ENCODE measurements around the gene RHBDF2. TPM values are rescaled to one million over a fixed set of nuclear protein-coding genes. Genes with fewer than 3 reads are reported as not detected.

RHBDF2 gene
- total and polyA plus RNA-seq, 4 donors, result 20.1 to 116 (median 39.6) TPM

- WGBS, 2 donors, result 87 to 89% methylated on average over 9 of the region's 9 CpGs
- no peaks in the 10 kb centered on the region for H3K36me3 ChIP-seq (ENCODE audit: control insufficient read depth in 4 of 4, insufficient read depth in 4 of 4, low read length in 4 of 4)
- H3K9ac ChIP-seq (ENCODE audit: insufficient read depth in 1 of 2, low read length in 2 of 2), result no peak overlapping the region
- H3K9me3 ChIP-seq (ENCODE audit: control insufficient read depth in 4 of 4, insufficient read depth in 3 of 4, low read length in 3 of 4), result no peaks in the 10 kb centered on the region
- TF ChIP-seq, protein P1, sequence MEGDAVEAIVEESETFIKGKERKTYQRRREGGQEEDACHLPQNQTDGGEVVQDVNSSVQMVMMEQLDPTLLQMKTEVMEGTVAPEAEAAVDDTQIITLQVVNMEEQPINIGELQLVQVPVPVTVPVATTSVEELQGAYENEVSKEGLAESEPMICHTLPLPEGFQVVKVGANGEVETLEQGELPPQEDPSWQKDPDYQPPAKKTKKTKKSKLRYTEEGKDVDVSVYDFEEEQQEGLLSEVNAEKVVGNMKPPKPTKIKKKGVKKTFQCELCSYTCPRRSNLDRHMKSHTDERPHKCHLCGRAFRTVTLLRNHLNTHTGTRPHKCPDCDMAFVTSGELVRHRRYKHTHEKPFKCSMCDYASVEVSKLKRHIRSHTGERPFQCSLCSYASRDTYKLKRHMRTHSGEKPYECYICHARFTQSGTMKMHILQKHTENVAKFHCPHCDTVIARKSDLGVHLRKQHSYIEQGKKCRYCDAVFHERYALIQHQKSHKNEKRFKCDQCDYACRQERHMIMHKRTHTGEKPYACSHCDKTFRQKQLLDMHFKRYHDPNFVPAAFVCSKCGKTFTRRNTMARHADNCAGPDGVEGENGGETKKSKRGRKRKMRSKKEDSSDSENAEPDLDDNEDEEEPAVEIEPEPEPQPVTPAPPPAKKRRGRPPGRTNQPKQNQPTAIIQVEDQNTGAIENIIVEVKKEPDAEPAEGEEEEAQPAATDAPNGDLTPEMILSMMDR (IDR thresholded peaks at IDR 0.05; ENCODE audit: control extremely low read depth, extremely low read depth), result no peak
- no peak for DNase-seq
- H3K4me1 ChIP-seq (ENCODE audit: control insufficient read depth in 5 of 5, insufficient read depth in 5 of 5, low read length in 5 of 5), result peaks cover 0 to 14% (median 7%) of the 10 kb centered on the region in 5 donors
- no peak for ATAC-seq (ENCODE audit: insufficient read depth, low FRiP score)
- no peaks in the 10 kb centered on the region for H3K27me3 ChIP-seq (ENCODE audit: control insufficient read depth in 3 of 3, insufficient read depth in 3 of 3, low read length in 2 of 3)
- no peak overlapping the region for H3K27ac ChIP-seq (ENCODE audit: low read depth in 1 of 2, low read length in 1 of 2)
- H3K4me3 ChIP-seq, result no peak overlapping the region
Observed at GRCh38 chr17:76438906-76439305, 62.3 kb downstream of the RHBDF2 start.

- H3K4me3 ChIP-seq, result no peak overlapping the region
- H3K4me1 ChIP-seq (ENCODE audit: control insufficient read depth in 5 of 5, insufficient read depth in 5 of 5, low read length in 5 of 5), result peaks cover 0 to 15% (median 7%) of the 10 kb centered on the region in 5 donors
- H3K9ac ChIP-seq (ENCODE audit: insufficient read depth in 1 of 2, low read length in 2 of 2), result no peak overlapping the region
- 81 to 84% methylated on average over 13 of the region's 13 CpGs for WGBS, 2 donors
- no peak overlapping the region for H3K27ac ChIP-seq (ENCODE audit: low read depth in 1 of 2, low read length in 1 of 2)
- no peaks in the 10 kb centered on the region for H3K36me3 ChIP-seq (ENCODE audit: control insufficient read depth in 4 of 4, insufficient read depth in 4 of 4, low read length in 4 of 4)
- H3K27me3 ChIP-seq (ENCODE audit: control insufficient read depth in 3 of 3, insufficient read depth in 3 of 3, low read length in 2 of 3), result no peaks in the 10 kb centered on the region
- H3K9me3 ChIP-seq (ENCODE audit: control insufficient read depth in 4 of 4, insufficient read depth in 3 of 4, low read length in 3 of 4), result no peaks in the 10 kb centered on the region
- TF ChIP-seq, protein P1 (IDR thresholded peaks at IDR 0.05; ENCODE audit: control extremely low read depth, extremely low read depth), result no peak
- DNase-seq, result no peak
- ATAC-seq (ENCODE audit: insufficient read depth, low FRiP score), result no peak
Observed at GRCh38 chr17:76437467-76438402, 63.5 kb downstream of the RHBDF2 start.

DNA sequence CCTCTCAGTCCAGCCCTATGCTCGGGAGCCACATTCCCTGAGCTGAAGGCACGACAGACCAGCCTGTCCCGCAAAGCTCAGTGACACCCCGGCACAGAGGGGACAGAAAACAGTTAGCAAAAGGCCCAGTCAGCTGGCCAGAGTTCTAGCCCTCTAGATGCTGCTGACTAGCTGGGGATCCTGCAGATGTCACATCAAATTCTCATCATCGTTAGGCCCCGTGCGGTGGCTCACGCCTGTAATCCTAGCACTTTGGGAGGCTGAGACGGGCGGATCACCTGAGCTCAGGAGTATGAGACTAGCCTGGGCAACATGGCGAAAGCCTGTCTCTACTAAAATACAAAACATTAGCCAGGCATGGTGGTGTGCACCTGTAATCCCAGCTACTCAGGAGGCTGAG lies 65.5 kb downstream of the RHBDF2 start:
- ATAC-seq (ENCODE audit: insufficient read depth, low FRiP score) (no peak), DNase-seq (no peak)
- no peak overlapping the region for H3K27ac ChIP-seq (ENCODE audit: low read depth in 1 of 2, low read length in 1 of 2)
- peaks cover 0 to 25% (median 5%) of the 10 kb centered on the region in 5 donors for H3K4me1 ChIP-seq (ENCODE audit: control insufficient read depth in 5 of 5, insufficient read depth in 5 of 5, low read length in 5 of 5)
- no peak overlapping the region for H3K4me3 ChIP-seq
- TF ChIP-seq, protein P1 (IDR thresholded peaks at IDR 0.05; ENCODE audit: control extremely low read depth, extremely low read depth), result no peak
- no peaks in the 10 kb centered on the region for H3K9me3 ChIP-seq (ENCODE audit: control insufficient read depth in 4 of 4, insufficient read depth in 3 of 4, low read length in 3 of 4)
- no peaks in the 10 kb centered on the region for H3K27me3 ChIP-seq (ENCODE audit: control insufficient read depth in 3 of 3, insufficient read depth in 3 of 3, low read length in 2 of 3)
- WGBS, 2 donors, result 96 to 98% methylated on average over 11 of the region's 11 CpGs
- H3K9ac ChIP-seq (ENCODE audit: insufficient read depth in 1 of 2, low read length in 2 of 2), result no peak overlapping the region
- H3K36me3 ChIP-seq (ENCODE audit: control insufficient read depth in 4 of 4, insufficient read depth in 4 of 4, low read length in 4 of 4), result no peaks in the 10 kb centered on the region

All from lung (tissue), 12 donors.